GM12864 (cell line): ENCODE results near the gene TM4SF1.
"Not testable (repeated sequence)": the region's sequence is repeated elsewhere in the genome, so short reads cannot be mapped to it uniquely, and the experiment has no call there.

Experiments used
- DNase-seq: peaks from one replicate; pipeline ENCODE4 v3.0.0-alpha.2; 2011; ENCODE audit warnings: low read depth
- H3K4me3 ChIP-seq: 2 replicates; pipeline ENCODE4 v1.5.1; 2011; ENCODE audit warnings: mild to moderate bottlenecking, low read depth, low read length, control low read depth
- TF ChIP-seq, protein P1 (sequence below): IDR thresholded peaks from 2 replicates; pipeline ENCODE4 v1.5.1; 2011; ENCODE audit warnings: low read depth, mild to moderate bottlenecking, moderate library complexity, low read length, control low read depth, inconsistent platforms; ENCODE audit errors: missing control alignments

The TM4SF1 gene

DNA sequence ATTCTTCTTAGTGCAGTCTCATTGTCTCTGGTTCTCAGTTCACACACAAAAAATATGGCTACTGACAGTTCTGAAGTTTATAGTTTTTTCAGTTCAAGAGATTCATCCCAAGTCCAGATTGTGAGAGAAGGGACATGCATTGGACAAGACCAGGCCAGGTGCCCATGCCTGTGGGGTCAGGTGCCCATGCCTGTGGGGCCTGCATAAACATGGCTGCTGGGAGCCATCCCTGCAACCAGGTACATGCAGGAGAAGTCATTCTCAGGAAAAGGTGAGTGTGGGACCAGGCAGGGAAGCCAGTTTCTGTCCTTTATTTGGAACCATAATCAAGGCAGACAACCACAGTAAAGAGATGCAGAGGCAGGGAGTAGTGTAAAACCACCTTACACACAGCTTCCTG, 6.3 kb upstream of the TM4SF1 start:
- no peak for DNase-seq
- no peak overlapping the region for H3K4me3 ChIP-seq
- TF ChIP-seq, protein P1, sequence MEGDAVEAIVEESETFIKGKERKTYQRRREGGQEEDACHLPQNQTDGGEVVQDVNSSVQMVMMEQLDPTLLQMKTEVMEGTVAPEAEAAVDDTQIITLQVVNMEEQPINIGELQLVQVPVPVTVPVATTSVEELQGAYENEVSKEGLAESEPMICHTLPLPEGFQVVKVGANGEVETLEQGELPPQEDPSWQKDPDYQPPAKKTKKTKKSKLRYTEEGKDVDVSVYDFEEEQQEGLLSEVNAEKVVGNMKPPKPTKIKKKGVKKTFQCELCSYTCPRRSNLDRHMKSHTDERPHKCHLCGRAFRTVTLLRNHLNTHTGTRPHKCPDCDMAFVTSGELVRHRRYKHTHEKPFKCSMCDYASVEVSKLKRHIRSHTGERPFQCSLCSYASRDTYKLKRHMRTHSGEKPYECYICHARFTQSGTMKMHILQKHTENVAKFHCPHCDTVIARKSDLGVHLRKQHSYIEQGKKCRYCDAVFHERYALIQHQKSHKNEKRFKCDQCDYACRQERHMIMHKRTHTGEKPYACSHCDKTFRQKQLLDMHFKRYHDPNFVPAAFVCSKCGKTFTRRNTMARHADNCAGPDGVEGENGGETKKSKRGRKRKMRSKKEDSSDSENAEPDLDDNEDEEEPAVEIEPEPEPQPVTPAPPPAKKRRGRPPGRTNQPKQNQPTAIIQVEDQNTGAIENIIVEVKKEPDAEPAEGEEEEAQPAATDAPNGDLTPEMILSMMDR = no peak

DNA sequence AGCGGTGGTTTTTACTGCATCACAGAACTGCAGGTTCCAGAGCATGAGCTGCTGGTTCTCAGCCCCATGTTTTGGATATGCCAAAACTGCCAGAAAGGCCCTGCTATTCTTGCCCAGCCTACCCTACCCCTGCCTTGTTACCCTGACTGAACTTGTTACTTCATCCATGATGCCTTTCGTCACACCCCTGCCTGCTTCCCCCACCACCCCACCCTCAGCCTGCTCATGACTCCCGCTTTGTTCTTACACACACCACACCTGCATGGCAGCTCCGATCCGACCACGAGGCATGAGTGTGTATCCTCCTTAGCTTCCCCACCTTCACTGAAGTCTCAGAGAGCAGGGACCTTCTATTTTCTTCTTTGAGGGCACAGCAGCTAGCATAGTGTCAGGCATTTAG, 5.1 kb upstream of the TM4SF1 start:
- no peak overlapping the region for H3K4me3 ChIP-seq
- TF ChIP-seq, protein P1 = no peak
- DNase-seq = no peak

DNA sequence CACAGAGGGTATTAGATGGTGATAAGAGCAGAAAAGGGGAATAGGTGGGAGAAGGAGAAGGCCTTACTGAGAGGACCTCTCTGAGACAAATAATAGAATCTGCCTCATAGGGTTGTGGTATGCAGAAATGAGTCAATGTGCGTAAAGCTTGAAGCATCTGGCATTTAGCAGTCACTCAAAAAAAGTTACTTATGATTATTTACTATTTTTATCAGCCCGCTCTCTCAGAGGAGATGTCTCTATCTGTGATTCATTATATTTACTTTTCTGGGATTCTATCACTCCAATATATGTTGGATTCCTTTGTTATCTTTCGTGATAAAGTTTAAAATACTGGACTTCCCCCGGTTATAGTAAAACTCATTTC, 4.6 kb upstream of the TM4SF1 start:
- no peak overlapping the region for H3K4me3 ChIP-seq
- no peak for DNase-seq
- TF ChIP-seq, protein P1 = no peak

DNA sequence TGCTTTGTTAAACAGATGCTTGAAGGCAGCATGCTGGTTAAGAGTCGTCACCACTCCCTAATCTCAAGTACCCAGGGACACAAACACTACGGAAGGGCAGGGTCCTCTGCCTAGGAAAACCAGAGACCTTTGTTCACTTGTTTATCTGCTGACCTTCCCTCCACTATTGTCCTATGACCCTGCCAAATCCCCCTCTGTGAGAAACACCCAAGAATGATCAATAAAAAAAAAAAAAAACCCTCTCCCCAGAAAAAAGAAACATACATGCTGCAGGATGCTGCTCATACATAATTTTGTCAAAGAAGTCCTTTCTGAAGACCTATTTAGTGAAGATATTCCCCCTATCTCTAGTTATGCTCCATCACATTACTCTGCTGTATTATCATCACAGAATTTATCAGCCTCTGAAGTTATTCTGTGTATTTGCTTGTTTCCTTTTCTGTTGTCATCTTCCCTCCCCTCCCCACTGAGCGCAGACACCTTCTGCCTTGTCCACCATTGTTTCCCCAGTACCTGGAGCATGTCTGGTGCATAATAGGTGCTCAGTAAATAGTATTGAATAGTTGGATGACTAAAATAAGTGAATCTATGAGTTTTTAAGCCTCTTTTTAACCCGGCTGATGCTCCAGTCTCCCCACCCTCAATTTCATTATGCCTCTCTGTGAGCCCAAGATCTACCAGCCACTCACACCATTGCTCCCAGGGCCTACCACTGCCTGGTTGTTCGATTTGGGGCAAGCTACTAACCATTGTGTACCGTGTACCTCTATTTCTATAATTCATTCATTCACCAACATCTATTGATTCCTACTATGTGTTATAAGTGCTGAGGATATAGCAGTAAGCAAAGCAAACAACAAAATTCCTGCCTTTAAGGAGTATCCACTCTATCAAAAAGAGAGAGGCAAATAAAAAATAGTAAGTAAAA, 4.0 kb upstream of the TM4SF1 start:
- TF ChIP-seq, protein P1 = no peak
- DNase-seq = no peak
- no peak overlapping the region for H3K4me3 ChIP-seq

DNA sequence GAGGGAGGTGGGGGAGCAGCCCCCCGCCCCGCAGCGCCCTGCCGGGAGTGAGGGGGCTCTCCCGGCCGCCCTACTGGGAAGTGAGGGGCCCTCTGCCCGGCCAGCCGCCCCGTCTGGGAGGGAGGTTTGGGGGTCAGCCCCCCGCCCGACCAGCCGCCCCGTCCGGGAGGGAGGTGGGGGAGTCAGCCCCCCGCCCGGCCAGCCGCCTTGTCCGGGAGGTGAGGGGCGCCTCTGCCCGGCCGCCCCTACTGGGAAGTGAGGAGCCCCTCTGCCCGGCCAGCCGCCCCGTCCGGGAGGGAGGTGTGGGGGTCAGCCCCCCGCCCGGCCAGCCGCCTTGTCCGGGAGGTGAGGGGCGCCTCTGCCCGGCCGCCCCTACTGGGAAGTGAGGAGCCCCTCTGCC, 2.8 kb upstream of the TM4SF1 start:
- DNase-seq = not testable (repeated sequence)

DNA sequence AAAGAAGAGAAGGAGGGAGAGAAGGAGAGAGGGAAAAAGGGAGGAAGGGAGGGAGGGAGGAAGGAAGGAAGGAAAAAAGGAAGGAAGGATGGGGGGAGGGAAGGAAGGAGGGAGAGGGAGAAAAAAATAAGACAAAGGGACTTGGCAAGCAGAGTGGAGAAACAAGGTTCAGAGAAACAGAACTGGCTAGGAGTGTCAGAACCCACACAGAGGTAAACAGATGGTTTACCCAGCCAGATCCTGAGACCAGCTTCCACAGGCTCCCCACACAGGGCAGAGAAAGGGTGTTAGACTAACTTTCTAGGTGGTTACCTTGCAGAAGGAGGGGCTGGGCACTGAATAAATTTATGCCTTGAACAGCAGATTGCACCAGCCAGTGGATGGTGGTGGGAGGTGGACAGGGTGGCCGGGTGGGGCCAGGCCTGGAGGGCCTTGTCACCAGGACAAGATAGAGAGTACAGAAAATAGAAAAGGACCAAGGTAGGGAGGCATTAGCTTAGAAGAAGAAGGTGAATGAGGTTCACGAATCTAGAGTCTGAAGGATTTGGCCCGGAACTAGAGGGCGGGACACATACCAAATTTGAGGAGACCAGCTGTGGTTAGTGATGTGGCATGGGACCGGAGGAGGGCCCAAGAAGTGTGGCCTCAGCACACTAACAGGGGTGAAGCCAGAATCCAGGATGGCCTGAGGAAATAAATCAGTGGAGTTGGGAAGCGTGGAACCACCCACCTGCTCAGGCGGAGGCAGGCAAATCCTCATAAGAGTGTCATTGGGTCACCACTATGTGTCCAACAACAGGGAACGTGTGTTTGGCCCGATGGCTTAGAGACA, 1.2 kb upstream of the TM4SF1 start:
- DNase-seq = no peak
- TF ChIP-seq, protein P1 = no peak

More for the DNA sequence above, 2.8 kb upstream of the TM4SF1 start:
- H3K4me3 ChIP-seq = not testable (repeated sequence)

DNA sequence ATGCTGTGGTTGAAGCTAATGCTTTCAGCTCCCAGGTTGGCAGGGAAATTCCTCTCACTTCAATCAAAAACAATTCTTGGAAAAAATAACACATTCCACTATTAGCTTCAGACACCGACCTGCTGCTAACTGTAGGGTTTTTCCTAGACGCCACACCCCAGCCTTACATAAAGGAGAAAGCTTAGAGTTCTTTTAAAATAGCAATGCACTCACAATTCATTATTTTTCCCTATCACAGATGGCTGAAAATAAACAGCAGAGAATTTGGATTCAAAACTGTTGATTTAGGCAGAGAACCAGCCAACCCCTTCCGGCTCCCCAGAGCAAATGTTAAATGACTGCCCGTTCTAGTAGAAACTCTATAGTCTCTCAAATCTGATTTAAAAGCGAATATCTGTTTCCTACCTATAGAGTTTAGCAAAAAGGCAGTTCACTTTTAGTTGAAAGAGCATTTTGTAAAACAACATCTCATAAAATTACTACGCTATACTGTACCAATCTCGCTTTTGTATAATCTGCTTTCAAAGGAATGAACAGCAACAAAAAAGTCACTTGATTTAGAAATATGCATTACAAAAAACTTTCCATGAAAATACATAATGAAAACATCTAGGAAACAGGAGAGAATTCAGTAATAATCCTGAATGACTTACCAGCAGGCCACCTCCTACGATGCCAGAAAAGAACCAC, 586 bp downstream of the TM4SF1 start:
- TF ChIP-seq, protein P1 = no peak
- no peak for DNase-seq
- no peak overlapping the region for H3K4me3 ChIP-seq

More for the DNA sequence above, 1.2 kb upstream of the TM4SF1 start:
- no peak overlapping the region for H3K4me3 ChIP-seq
